DND-41 (cell line): ENCODE data around the gene CACUL1.

Source experiments
- ATAC-seq: fragments of 200-7000 bp; cut with Tn5 transposase; 3 replicates; pipeline ENCODE4 v1.9.1; 2021; ENCODE audit warnings: low read depth; ENCODE audit not compliant: insufficient read depth
- DNase-seq: peaks from one replicate; pipeline ENCODE4 v3.0.0-alpha.2; 2020
- H2AFZ ChIP-seq: 2 replicates; pipeline ENCODE4 v1.6.0; 2012; ENCODE audit warnings: low read depth, low read length
- H3K27ac ChIP-seq: 2 replicates; pipeline ENCODE4 v1.5.1; 2012; ENCODE audit warnings: low read length, inconsistent platforms
- H3K27me3 ChIP-seq: fragments of 200-600 bp; sonication (generic); 2 replicates; pipeline ENCODE4 v1.6.0; 2012; ENCODE audit warnings: low read length, mild to moderate bottlenecking, inconsistent platforms; ENCODE audit not compliant: insufficient read depth, poor library complexity
- H3K36me3 ChIP-seq: 2 replicates; pipeline ENCODE4 v1.5.1; 2012; ENCODE audit warnings: low read length, inconsistent platforms; ENCODE audit not compliant: insufficient read depth
- H3K4me1 ChIP-seq: 2 replicates; pipeline ENCODE4 v1.5.1; 2012; ENCODE audit warnings: mild to moderate bottlenecking, low read length; ENCODE audit not compliant: insufficient read depth
- H3K4me2 ChIP-seq: 2 replicates; pipeline ENCODE4 v1.6.0; 2012; ENCODE audit warnings: mild to moderate bottlenecking, moderate library complexity, low read length, inconsistent platforms; ENCODE audit not compliant: insufficient read depth
- H3K4me3 ChIP-seq, 2 experiments: fragments of 200-600 bp in 1 of 2; shearing (Covaris generic) in 1 of 2; 2 replicates each; pipeline ENCODE4 v1.5.1; 2012 to 2016; ENCODE audit warnings: inconsistent platforms in 2 of 2, low read length in 2 of 2, mild to moderate bottlenecking in 2 of 2, low read depth in 1 of 2, moderate library complexity in 1 of 2
- H3K79me2 ChIP-seq: 2 replicates; pipeline ENCODE4 v1.6.0; 2012; ENCODE audit warnings: low read length, inconsistent platforms; ENCODE audit not compliant: insufficient read depth
- H3K9ac ChIP-seq: 2 replicates; pipeline ENCODE4 v1.6.0; 2012; ENCODE audit warnings: low read depth, mild to moderate bottlenecking, inconsistent platforms, low read length, moderate library complexity
- H3K9me3 ChIP-seq: 2 replicates; pipeline ENCODE4 v1.5.1; 2012; ENCODE audit warnings: low read length, moderate library complexity, mild to moderate bottlenecking, inconsistent platforms; ENCODE audit not compliant: insufficient read depth, severe bottlenecking
- H4K20me1 ChIP-seq: 2 replicates; pipeline ENCODE4 v1.6.0; 2012; ENCODE audit warnings: low read length; ENCODE audit not compliant: insufficient read depth
- CTCF ChIP-seq: IDR thresholded peaks from 2 replicates; pipeline ENCODE4 v1.5.1; 2012; ENCODE audit warnings: borderline replicate concordance, low read length, moderate library complexity, mild to moderate bottlenecking; ENCODE audit not compliant: poor library complexity, severe bottlenecking; ENCODE audit errors: extremely low read depth
- EZH2 ChIP-seq: IDR thresholded peaks from 3 replicates; pipeline ENCODE4 v1.6.1; 2012; ENCODE audit warnings: borderline replicate concordance, low read depth, mild to moderate bottlenecking, moderate library complexity, low read length, inconsistent platforms; ENCODE audit not compliant: severe bottlenecking

The CACUL1 gene

DNA sequence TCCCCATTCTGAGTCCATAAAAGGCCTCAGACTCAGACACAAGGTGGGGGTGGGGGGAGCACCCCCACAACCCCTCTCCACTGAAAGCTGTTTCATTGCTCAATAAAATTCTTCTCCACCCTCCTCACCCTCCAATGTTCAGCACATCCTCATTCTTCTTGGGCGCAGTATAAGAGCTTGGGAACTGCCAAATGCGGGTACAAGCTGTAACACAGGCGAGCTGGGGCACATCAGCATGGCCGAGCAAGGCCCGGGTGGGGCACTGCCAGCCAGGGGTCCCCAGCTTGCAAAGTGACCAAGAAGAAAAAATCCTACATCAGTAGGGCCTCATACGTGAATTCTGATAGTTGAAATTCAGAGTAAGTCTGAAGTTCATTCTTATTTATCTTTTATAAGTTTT, 50.1 kb downstream of the CACUL1 start:
- TF ChIP-seq EZH2 (no peak), CTCF (no peak)
- peaks cover 38% of the 10 kb centered on the region for H3K36me3 ChIP-seq
- 0 out of 2 replicates have a peak, but pooled peaks cover 2% of the 10 kb centered on the region for H4K20me1 ChIP-seq
- H3K4me1 ChIP-seq: peaks cover 7% of the 10 kb centered on the region
- H3K4me3 ChIP-seq: no peak overlapping the region
- no peaks in the 10 kb centered on the region for H3K27me3 ChIP-seq
- DNase-seq (no peak), ATAC-seq (no peak)
- 0 out of 2 replicates have a peak, but pooled peaks cover 5% of the 10 kb centered on the region for H3K79me2 ChIP-seq
- H2AFZ ChIP-seq: no peak overlapping the region
- no peak overlapping the region for H3K27ac ChIP-seq
- H3K9me3 ChIP-seq: no peaks in the 10 kb centered on the region
- no peak overlapping the region for H3K4me2 ChIP-seq
- no peak overlapping the region for H3K9ac ChIP-seq

DNA sequence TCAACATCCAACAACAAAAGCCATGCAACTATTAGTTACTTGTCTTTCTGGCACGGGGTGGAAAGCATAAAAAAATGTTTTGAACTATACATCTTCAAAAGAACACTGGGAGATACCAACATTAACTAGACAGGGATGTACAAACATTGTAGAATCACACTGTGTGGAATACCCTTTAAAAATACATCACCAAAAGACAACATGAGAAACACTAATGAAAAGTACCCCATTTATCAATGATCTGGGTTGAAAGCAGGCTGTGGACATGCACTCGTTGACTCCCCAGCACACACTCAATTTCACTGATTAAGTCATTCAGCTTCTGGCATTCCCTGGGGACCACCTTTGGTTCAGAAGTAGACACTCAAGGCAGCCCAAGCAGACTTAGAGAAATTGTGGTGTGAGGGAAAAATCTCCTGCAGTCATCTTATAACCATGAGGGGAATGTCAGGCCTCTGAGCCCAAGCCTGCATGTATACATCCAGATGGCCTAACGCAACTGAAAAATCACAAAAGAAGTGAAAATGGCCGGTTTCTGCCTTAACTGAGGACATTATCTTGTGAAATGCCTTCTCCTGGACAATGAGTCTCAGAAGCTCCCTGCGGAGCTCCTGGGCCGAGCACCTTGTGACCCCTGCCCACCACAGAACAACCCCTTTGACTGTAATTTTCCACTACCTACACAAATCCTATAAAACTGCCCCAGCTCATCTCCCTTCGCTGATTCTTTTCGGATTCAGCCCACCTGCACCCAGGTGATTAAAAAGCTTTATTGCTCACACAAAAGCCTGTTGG, 53.0 kb downstream of the CACUL1 start:
- Histone ChIP-seq H3K9ac (no peak overlapping the region), H2AFZ (no peak overlapping the region), H3K27me3 (no peaks in the 10 kb centered on the region), H3K27ac (no peak overlapping the region), H4K20me1 (no peaks in the 10 kb centered on the region), H3K9me3 (no peaks in the 10 kb centered on the region), H3K4me1 (peaks cover 23% of the 10 kb centered on the region), H3K36me3 (peaks cover 33% of the 10 kb centered on the region), H3K79me2 (0 out of 2 replicates have a peak, but pooled peaks cover 5% of the 10 kb centered on the region), H3K4me2 (no peak overlapping the region), H3K4me3 (no peak overlapping the region)
- TF ChIP-seq CTCF (no peak), EZH2 (no peak)
- no peak for ATAC-seq
- no peak for DNase-seq

DNA sequence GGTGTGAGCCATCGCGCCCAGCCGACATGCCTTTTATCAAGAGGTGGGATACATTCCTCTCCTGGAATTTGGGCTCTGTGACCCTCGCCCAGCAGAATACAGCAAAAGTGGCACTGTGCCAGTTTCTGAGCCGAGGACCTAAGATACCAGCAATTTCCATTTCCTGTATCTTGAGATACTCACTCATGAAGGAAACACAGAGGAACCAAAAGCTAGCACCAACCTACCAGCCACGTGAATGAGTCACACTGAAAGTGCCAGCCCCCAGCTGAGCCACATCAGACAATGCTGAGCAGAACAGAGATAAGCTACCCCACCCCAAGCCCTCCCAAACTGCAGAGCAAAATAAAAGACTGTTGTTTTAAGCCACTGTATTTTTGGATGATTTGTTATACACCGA, 56.3 kb downstream of the CACUL1 start:
- Histone ChIP-seq H3K9ac (0 out of 2 replicates have a peak overlapping the region, but pooled peaks have one; percentile 12), H2AFZ (no peak overlapping the region), H3K4me3 (no peak overlapping the region), H3K27me3 (no peaks in the 10 kb centered on the region), H4K20me1 (no peaks in the 10 kb centered on the region), H3K79me2 (no peaks in the 10 kb centered on the region), H3K4me2 (peak overlapping the region; percentile 46), H3K36me3 (peaks cover 24% of the 10 kb centered on the region; the same call in 1 of the 2 replicates), H3K9me3 (no peaks in the 10 kb centered on the region), H3K27ac (peak overlapping the region; percentile 19), H3K4me1 (peaks cover 23% of the 10 kb centered on the region)
- DNase-seq: peak; percentile 88
- TF ChIP-seq EZH2 (no peak), CTCF (no peak)
- ATAC-seq: peak; percentile 100
